LNCaP clone FGC (cell line): ENCODE results near the gene RASGRF1.
"Not testable (repeated sequence)": the region's sequence is repeated elsewhere in the genome, so short reads cannot be mapped to it uniquely, and the experiment has no call there.

Source experiments
- DNase-seq: peaks from one replicate; pipeline ENCODE4 v3.0.0-alpha.2; 2011; ENCODE audit warnings: low read depth
- H3K4me3 ChIP-seq: 2 replicates; pipeline ENCODE4 v1.5.1; 2011; ENCODE audit warnings: mild to moderate bottlenecking, low read depth, low read length, control low read depth
- TF ChIP-seq, protein P1 (sequence below): IDR thresholded peaks from 2 replicates; pipeline ENCODE4 v1.5.1; 2012; ENCODE audit warnings: mild to moderate bottlenecking; ENCODE audit not compliant: control insufficient read depth, insufficient read depth; ENCODE audit errors: extremely low read depth

The RASGRF1 gene

DNA sequence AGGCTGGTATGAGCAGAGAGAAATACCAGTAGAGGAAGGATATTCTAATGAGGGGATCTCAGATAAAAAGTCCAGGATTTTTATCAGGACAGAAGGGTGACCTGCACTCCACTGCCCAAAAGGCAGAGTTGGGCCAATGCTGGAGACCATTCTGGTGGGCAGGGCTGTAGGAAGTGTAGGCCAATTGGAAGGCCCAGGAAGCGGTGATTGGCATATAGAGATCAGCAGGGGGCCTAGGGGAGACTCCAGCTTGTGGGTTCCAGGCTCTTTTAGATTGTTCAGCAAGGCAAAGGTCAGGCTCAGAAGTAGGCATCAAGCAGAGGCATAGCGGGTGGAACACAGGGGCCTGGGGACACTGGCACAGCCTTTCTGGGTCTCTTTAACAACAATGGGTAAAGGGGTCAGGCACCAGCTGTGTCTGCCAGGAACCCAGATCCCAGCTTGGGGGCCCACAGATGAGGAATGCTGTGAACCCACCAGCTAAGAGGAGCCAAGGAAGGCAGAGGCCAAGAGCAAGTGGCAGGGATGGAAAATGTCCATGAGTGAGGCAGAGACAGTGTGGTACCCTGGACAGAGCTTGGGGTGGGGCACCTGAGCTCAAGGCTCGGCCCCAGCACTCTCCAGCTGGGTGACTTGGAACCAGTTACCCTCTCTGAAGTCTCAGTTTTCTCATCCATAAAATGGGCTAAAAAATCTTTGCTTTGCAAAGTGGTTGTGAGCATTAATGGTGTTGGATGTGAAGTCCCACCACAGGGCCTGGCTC is 27.0 kb upstream of the RASGRF1 start:
- no peak overlapping the region for H3K4me3 ChIP-seq
- no peak for DNase-seq
- TF ChIP-seq, protein P1, sequence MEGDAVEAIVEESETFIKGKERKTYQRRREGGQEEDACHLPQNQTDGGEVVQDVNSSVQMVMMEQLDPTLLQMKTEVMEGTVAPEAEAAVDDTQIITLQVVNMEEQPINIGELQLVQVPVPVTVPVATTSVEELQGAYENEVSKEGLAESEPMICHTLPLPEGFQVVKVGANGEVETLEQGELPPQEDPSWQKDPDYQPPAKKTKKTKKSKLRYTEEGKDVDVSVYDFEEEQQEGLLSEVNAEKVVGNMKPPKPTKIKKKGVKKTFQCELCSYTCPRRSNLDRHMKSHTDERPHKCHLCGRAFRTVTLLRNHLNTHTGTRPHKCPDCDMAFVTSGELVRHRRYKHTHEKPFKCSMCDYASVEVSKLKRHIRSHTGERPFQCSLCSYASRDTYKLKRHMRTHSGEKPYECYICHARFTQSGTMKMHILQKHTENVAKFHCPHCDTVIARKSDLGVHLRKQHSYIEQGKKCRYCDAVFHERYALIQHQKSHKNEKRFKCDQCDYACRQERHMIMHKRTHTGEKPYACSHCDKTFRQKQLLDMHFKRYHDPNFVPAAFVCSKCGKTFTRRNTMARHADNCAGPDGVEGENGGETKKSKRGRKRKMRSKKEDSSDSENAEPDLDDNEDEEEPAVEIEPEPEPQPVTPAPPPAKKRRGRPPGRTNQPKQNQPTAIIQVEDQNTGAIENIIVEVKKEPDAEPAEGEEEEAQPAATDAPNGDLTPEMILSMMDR: no peak

DNA sequence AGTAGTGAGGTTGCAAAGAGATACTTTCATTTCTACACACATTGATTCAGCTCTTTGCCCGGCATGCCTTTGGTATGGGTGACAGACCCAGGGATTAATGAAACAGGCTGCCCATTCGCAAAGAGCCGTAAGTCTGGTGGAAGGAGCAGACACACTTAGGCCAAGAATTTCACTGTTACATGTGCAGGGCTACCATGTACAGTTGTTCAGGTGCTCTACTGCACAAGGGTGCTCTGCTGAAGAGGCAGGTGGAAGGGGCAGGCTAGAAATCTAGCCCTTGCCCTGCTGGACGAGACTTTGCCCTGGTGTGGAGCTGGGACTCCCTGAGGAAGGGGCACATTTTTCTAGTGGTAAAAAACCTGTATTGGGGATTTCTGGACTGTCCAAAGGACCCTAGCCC is 26.2 kb upstream of the RASGRF1 start:
- DNase-seq: no peak
- TF ChIP-seq, protein P1: no peak
- H3K4me3 ChIP-seq: no peak overlapping the region

GRCh38 chr15:79115986-79116665 is 25.5 kb upstream of the RASGRF1 start:
- no peak for DNase-seq
- no peak overlapping the region for H3K4me3 ChIP-seq
- TF ChIP-seq, protein P1: no peak

DNA sequence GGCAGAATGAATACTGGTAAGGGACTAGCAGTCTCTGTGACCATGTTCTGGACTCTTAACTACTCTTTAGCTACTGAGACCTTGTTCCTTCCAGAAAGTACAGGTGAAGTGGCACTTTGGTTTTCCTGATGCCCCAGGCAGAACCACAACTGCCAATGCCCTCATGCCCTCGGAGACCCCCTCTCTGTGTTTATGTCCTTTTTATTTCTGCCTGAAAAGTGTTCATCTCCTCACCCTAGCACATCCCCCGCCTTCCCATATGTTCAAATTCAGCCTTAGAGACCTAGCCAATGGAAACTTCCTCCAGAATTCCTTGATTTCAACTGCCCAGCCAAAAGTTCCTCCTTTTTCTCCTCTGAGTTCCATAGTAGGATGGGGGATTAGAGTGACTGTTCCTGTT is 23.3 kb upstream of the RASGRF1 start:
- DNase-seq: no peak
- no peak overlapping the region for H3K4me3 ChIP-seq
- TF ChIP-seq, protein P1: no peak

GRCh38 chr15:79111404-79111803 is 20.8 kb upstream of the RASGRF1 start:
- not testable (repeated sequence) for DNase-seq, H3K4me3 ChIP-seq

GRCh38 chr15:79105141-79105540 is 14.6 kb upstream of the RASGRF1 start:
- no peak overlapping the region for H3K4me3 ChIP-seq
- TF ChIP-seq, protein P1: no peak
- DNase-seq: no peak

- TF ChIP-seq, protein P1: no peak
- H3K4me3 ChIP-seq: no peak overlapping the region
- no peak for DNase-seq
Measured at GRCh38 chr15:79102595-79102994, 12.0 kb upstream of the RASGRF1 start.
